ENCODE results near the gene SEMA6B.

The SEMA6B gene

DNA sequence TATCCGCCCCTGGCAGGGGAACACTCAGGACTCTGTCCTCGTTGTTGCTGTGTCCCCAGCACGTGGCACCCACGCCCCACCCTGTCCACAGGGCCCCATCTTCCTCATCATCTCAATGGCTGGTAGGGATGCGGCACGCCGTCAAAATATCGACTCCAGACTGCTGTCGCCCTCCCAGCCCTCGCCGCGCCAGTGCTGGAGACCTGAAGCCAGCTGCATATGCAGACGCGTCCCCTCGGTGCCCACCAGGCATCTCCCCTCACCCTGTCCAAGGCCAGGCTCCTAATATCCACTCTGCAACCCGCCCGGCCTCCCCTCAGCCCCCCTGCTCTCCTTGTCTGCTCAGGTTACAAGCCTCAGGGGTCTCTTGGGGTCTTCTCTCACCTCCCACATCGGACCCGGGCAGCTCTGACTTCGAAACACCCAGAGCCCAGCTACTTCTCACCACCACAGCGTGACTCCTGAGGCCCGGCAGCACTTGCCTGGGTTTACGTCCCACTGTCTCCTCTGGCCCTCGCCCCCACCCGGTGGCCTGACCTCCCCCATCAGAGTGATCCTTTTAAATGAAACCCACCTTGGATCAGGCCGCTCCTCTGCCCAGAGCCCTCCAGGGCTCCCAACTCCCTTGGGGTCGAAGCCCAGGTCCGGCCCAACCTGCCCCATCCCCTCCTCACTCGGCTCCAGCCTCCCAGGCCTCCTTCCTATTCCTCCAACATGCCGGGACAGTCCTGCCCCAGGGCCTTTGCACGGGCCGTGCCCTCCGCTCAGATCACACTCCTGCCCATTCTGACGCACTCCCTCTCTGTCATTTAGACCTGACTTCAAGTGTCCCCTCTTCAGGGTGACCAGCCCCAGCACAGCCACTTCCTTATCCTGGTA, 53.7 kb downstream of the SEMA6B start:
- TF ChIP-seq, protein P1, sequence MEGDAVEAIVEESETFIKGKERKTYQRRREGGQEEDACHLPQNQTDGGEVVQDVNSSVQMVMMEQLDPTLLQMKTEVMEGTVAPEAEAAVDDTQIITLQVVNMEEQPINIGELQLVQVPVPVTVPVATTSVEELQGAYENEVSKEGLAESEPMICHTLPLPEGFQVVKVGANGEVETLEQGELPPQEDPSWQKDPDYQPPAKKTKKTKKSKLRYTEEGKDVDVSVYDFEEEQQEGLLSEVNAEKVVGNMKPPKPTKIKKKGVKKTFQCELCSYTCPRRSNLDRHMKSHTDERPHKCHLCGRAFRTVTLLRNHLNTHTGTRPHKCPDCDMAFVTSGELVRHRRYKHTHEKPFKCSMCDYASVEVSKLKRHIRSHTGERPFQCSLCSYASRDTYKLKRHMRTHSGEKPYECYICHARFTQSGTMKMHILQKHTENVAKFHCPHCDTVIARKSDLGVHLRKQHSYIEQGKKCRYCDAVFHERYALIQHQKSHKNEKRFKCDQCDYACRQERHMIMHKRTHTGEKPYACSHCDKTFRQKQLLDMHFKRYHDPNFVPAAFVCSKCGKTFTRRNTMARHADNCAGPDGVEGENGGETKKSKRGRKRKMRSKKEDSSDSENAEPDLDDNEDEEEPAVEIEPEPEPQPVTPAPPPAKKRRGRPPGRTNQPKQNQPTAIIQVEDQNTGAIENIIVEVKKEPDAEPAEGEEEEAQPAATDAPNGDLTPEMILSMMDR (IDR thresholded peaks at IDR 0.05; ENCODE audit: insufficient read depth, low read length, poor library complexity, severe bottlenecking): no peak
- TF ChIP-seq EZH2phosphoT487 (conservative IDR thresholded peaks at IDR 0.05; ENCODE audit: low read length): no peak
- no peak overlapping the region for H2AFZ ChIP-seq (ENCODE audit: low read depth, low read length, severe bottlenecking)
- no peaks in the 10 kb centered on the region for H3F3A ChIP-seq (ENCODE audit: insufficient read depth)
- no peak overlapping the region for H3K9ac ChIP-seq (ENCODE audit: low read length)
- H3K9me3 ChIP-seq (ENCODE audit: insufficient read depth, low read length): no peaks in the 10 kb centered on the region
- no peak overlapping the region for H3K27ac ChIP-seq (ENCODE audit: low read depth, low read length)
- no peaks in the 10 kb centered on the region for H3K27me3 ChIP-seq (ENCODE audit: low read length)
- H3K4me3 ChIP-seq (ENCODE audit: insufficient read depth, low read length, poor library complexity, severe bottlenecking): no peak overlapping the region
- no peaks in the 10 kb centered on the region for H3K36me3 ChIP-seq (ENCODE audit: low read length)
- no peaks in the 10 kb centered on the region for H4K20me1 ChIP-seq (ENCODE audit: low read depth, low read length)
- no peaks in the 10 kb centered on the region for H3K79me2 ChIP-seq (ENCODE audit: insufficient read depth, low read length)
- no peak overlapping the region for H3K4me2 ChIP-seq (ENCODE audit: low read depth, low read length, poor library complexity, severe bottlenecking)
- H3K9me2 ChIP-seq (replicated peaks; ENCODE audit: insufficient read depth, low read length): no peaks in the 10 kb centered on the region

DNA sequence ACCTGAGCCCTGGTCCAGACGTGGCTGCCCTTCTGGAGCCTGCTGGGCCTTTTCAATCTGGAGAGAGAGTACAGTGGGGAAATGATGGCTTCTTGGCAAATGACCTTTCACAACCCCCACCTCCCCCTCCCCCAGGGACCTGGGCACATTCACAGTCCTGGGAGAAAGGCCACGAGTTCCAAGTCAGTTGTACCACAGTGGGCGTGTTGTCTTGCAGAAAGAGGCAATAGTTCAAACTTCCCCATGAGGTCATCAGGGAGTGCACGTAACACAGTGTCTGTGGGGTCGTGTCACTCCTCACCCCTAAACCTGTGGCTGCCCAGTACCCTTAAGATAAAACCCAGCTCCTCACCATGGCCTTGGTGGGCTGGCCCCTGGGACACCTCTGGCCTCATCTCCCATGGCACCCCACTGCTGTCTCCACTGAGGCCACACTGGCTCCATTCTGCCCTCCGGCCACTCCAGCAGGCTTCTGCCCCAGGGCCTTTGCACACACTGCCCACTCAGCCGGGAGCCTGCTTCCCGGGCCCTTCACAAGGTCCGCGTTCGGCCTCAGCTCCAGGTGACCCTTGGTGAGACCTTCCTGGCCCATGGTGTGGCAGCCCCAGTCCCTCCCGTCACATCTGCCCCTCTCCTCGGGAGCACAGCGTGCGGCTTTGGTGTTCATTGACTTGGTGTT, 54.5 kb downstream of the SEMA6B start:
- Histone ChIP-seq H3K9ac (ENCODE audit: low read length) (no peak overlapping the region), H3K4me2 (ENCODE audit: low read depth, low read length, poor library complexity, severe bottlenecking) (no peak overlapping the region), H3K4me3 (ENCODE audit: insufficient read depth, low read length, poor library complexity, severe bottlenecking) (no peak overlapping the region), H3K27me3 (ENCODE audit: low read length) (no peaks in the 10 kb centered on the region), H3K9me3 (ENCODE audit: insufficient read depth, low read length) (no peaks in the 10 kb centered on the region), H3K9me2 (replicated peaks; ENCODE audit: insufficient read depth, low read length) (no peaks in the 10 kb centered on the region), H4K20me1 (ENCODE audit: low read depth, low read length) (no peaks in the 10 kb centered on the region), H2AFZ (ENCODE audit: low read depth, low read length, severe bottlenecking) (no peak overlapping the region), H3K36me3 (ENCODE audit: low read length) (no peaks in the 10 kb centered on the region), H3F3A (ENCODE audit: insufficient read depth) (no peaks in the 10 kb centered on the region), H3K79me2 (ENCODE audit: insufficient read depth, low read length) (no peaks in the 10 kb centered on the region), H3K27ac (ENCODE audit: low read depth, low read length) (no peak overlapping the region)
- TF ChIP-seq, protein P1 (IDR thresholded peaks at IDR 0.05; ENCODE audit: insufficient read depth, low read length, poor library complexity, severe bottlenecking): no peak
- no peak for TF ChIP-seq EZH2phosphoT487 (conservative IDR thresholded peaks at IDR 0.05; ENCODE audit: low read length)

DNA sequence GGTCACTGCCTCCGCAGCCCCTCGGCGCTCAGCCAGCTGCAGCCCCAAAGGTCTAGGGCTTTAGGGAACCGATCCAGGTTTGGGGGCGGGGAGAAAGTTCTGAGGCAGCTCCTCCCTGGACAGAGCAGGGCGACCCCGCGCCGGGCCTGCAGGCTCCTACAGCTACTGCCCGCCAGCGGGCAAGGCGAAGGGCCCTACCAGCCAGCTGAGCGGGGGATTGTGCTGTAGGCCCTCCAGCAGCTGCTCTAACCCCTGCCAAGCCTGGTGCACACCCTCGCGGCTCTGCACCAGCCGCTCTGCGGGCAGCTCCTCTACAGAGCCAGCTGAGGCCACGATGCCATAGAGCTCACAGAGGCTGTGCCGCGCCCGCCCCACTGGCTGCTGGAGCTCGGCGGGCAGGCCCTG, 55.2 kb downstream of the SEMA6B start:
- Histone ChIP-seq H3K9ac (ENCODE audit: low read length) (no peak overlapping the region), H4K20me1 (ENCODE audit: low read depth, low read length) (no peaks in the 10 kb centered on the region), H3K4me3 (ENCODE audit: insufficient read depth, low read length, poor library complexity, severe bottlenecking) (no peak overlapping the region), H3K27me3 (ENCODE audit: low read length) (no peaks in the 10 kb centered on the region), H3F3A (ENCODE audit: insufficient read depth) (no peaks in the 10 kb centered on the region), H3K27ac (ENCODE audit: low read depth, low read length) (no peak overlapping the region), H2AFZ (ENCODE audit: low read depth, low read length, severe bottlenecking) (no peak overlapping the region), H3K36me3 (ENCODE audit: low read length) (no peaks in the 10 kb centered on the region), H3K9me2 (replicated peaks; ENCODE audit: insufficient read depth, low read length) (no peaks in the 10 kb centered on the region), H3K79me2 (ENCODE audit: insufficient read depth, low read length) (no peaks in the 10 kb centered on the region), H3K4me2 (ENCODE audit: low read depth, low read length, poor library complexity, severe bottlenecking) (no peak overlapping the region), H3K9me3 (ENCODE audit: insufficient read depth, low read length) (no peaks in the 10 kb centered on the region)
- TF ChIP-seq EZH2phosphoT487 (conservative IDR thresholded peaks at IDR 0.05; ENCODE audit: low read length): no peak
- TF ChIP-seq, protein P1 (IDR thresholded peaks at IDR 0.05; ENCODE audit: insufficient read depth, low read length, poor library complexity, severe bottlenecking): no peak
